ENCODE data around the gene EML4.
A peak's percentile ranks its signal among the peaks of the same experiment; 100 is the strongest.

The EML4 gene

DNA sequence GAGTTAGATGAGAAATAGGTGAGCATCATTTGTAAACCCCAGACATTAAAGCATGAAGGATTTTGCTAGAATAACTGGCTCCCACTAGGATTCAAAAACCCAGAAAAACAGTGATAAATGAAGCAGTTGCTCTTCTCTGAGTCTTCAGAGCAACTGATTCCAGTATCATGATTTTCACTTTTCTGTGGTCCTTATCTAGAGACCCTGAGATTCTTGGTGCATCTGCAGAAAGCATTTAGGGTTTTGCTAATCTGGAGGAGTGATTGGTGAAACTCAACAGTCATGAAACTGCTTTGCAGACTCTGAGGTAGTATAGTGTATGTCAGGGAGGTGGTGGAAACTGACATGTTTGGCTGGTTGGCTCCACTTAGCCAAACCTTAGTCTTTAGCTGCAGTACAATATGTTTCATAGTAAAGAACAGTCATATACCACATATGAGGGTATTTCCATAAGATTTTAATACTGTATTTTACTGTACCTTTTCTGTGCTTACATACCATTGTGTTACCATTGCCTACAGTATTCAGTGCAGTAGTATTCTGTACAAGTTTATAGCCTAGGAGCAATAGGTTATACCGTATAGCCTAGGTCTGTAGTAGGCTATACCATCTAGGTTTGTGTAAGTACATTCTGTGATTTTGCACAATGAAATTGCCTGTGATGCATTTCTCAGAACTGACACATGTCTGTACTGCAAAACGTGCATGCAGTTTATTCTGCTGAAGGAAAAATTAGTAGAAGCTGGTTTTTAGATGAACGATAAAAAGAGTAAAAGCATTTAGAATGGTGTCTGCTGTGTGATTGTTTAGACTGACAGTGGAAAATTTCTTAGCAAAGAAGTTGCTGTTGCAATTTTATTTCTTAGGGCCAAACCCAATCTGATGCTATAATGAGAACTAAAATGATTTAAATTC, 23.8 kb downstream of the EML4 start:
- Mint-ChIP-seq H3K4me1 (ENCODE audit: low read depth) (peaks cover 37% of the 10 kb centered on the region), H3K9me3 (no peaks in the 10 kb centered on the region), H3K27me3 (ENCODE audit: low read depth) (no peaks in the 10 kb centered on the region), H3K27ac (peak overlapping the region; percentile 52), H3K4me3 (no peak overlapping the region), H3K36me3 (ENCODE audit: low read depth) (peaks cover 12% of the 10 kb centered on the region)

DNA sequence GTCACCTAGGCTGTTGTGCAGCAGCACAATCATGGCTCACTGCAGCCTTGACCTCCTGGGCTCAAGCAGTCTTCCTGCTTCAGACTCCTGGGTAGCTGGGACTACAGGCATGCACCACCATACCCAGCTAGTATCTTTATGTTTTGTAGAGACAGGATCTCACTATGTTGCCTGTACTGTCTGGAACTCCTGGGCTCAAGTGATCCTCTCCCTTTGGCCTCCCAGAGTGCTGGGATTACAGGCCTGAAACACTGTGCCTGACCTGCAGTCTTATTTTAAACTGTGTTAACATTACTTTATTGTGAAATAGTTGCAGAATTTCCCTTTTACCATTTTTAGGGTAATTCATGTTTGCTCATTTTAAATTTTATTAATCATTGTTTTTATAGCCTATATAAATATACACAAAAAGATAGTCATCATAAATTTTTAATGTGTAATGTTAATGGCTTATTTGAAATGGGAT, 24.6 kb downstream of the EML4 start:
- H3K27me3 Mint-ChIP-seq (ENCODE audit: low read depth): no peaks in the 10 kb centered on the region
- peaks cover 45% of the 10 kb centered on the region for H3K4me1 Mint-ChIP-seq (ENCODE audit: low read depth)
- no peaks in the 10 kb centered on the region for H3K9me3 Mint-ChIP-seq
- H3K27ac Mint-ChIP-seq: peak overlapping the region; percentile 31
- no peak overlapping the region for H3K4me3 Mint-ChIP-seq
- peaks cover 18% of the 10 kb centered on the region for H3K36me3 Mint-ChIP-seq (ENCODE audit: low read depth)

- Mint-ChIP-seq H3K36me3 (ENCODE audit: low read depth) (peaks cover 24% of the 10 kb centered on the region), H3K27me3 (ENCODE audit: low read depth) (no peaks in the 10 kb centered on the region), H3K27ac (no peak overlapping the region), H3K4me3 (no peak overlapping the region), H3K4me1 (ENCODE audit: low read depth) (peaks cover 52% of the 10 kb centered on the region), H3K9me3 (no peaks in the 10 kb centered on the region)
Measured at GRCh38 chr2:42194428-42194827, 25.3 kb downstream of the EML4 start.

DNA sequence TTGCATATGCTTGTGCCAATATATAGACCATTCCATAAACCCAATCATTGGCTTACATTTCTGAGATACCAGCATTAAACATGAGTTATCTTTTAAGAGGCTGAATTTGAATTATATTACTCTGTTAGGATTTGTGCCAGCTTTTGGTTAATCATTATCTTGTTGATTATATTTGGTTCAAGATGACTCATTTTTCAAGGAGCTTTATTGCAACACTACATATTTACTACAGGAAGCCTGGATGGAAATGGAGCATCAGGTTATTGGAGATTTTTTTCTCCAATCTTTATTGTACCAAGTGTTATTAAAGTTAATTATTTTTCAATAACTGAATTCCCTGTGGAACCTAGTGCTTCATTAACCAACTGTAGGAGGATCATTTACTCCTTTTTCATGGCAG, 26.4 kb downstream of the EML4 start:
- Mint-ChIP-seq H3K4me3 (no peak overlapping the region), H3K4me1 (ENCODE audit: low read depth) (peaks cover 52% of the 10 kb centered on the region), H3K27ac (no peak overlapping the region), H3K27me3 (ENCODE audit: low read depth) (no peaks in the 10 kb centered on the region), H3K36me3 (ENCODE audit: low read depth) (peaks cover 22% of the 10 kb centered on the region), H3K9me3 (no peaks in the 10 kb centered on the region)

DNA sequence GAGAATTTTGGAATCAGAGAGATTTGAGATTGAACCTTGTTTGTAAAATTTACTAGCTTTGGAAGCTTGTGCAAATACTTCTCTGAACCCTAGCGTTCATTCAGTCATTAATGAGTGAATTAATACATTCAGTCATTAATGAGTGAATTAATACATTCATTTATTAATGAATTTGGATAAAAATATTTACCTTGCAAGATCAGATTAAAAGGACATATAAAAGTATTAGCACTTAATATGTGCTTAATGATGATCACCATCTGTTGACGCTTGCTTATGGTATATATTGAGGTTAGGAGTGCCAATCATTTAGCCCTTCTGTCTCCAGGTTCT, 26.9 kb downstream of the EML4 start:
- H3K27ac Mint-ChIP-seq: no peak overlapping the region
- H3K4me3 Mint-ChIP-seq: no peak overlapping the region
- no peaks in the 10 kb centered on the region for H3K27me3 Mint-ChIP-seq (ENCODE audit: low read depth)
- peaks cover 54% of the 10 kb centered on the region for H3K4me1 Mint-ChIP-seq (ENCODE audit: low read depth)
- peaks cover 22% of the 10 kb centered on the region for H3K36me3 Mint-ChIP-seq (ENCODE audit: low read depth)
- H3K9me3 Mint-ChIP-seq: no peaks in the 10 kb centered on the region

GRCh38 chr2:42196403-42197267, 27.5 kb downstream of the EML4 start:
- Mint-ChIP-seq H3K9me3 (no peaks in the 10 kb centered on the region), H3K4me3 (no peak overlapping the region), H3K4me1 (ENCODE audit: low read depth) (peaks cover 50% of the 10 kb centered on the region), H3K27me3 (ENCODE audit: low read depth) (no peaks in the 10 kb centered on the region), H3K27ac (no peak overlapping the region), H3K36me3 (ENCODE audit: low read depth) (peaks cover 22% of the 10 kb centered on the region)

GRCh38 chr2:42197792-42198191, 28.6 kb downstream of the EML4 start:
- peaks cover 49% of the 10 kb centered on the region for H3K4me1 Mint-ChIP-seq (ENCODE audit: low read depth)
- peak overlapping the region; percentile 17 for H3K27ac Mint-ChIP-seq

GRCh38 chr2:42198466-42198865, 29.3 kb downstream of the EML4 start:
- no peaks in the 10 kb centered on the region for H3K27me3 Mint-ChIP-seq (ENCODE audit: low read depth)
- H3K36me3 Mint-ChIP-seq (ENCODE audit: low read depth): peaks cover 18% of the 10 kb centered on the region
- H3K4me1 Mint-ChIP-seq (ENCODE audit: low read depth): peaks cover 44% of the 10 kb centered on the region
- no peaks in the 10 kb centered on the region for H3K9me3 Mint-ChIP-seq
- no peak overlapping the region for H3K4me3 Mint-ChIP-seq
- H3K27ac Mint-ChIP-seq: peak overlapping the region; percentile 10

More at GRCh38 chr2:42197792-42198191, 28.6 kb downstream of the EML4 start:
- Mint-ChIP-seq H3K36me3 (ENCODE audit: low read depth) (peaks cover 18% of the 10 kb centered on the region), H3K27me3 (ENCODE audit: low read depth) (no peaks in the 10 kb centered on the region), H3K9me3 (no peaks in the 10 kb centered on the region), H3K4me3 (no peak overlapping the region)

- peaks cover 18% of the 10 kb centered on the region for H3K36me3 Mint-ChIP-seq (ENCODE audit: low read depth)
- H3K4me3 Mint-ChIP-seq: no peak overlapping the region
- H3K27ac Mint-ChIP-seq: no peak overlapping the region
- H3K27me3 Mint-ChIP-seq (ENCODE audit: low read depth): no peaks in the 10 kb centered on the region
- H3K4me1 Mint-ChIP-seq (ENCODE audit: low read depth): peaks cover 40% of the 10 kb centered on the region
- H3K9me3 Mint-ChIP-seq: no peaks in the 10 kb centered on the region
Measured at GRCh38 chr2:42199002-42199401, 29.8 kb downstream of the EML4 start.

DNA sequence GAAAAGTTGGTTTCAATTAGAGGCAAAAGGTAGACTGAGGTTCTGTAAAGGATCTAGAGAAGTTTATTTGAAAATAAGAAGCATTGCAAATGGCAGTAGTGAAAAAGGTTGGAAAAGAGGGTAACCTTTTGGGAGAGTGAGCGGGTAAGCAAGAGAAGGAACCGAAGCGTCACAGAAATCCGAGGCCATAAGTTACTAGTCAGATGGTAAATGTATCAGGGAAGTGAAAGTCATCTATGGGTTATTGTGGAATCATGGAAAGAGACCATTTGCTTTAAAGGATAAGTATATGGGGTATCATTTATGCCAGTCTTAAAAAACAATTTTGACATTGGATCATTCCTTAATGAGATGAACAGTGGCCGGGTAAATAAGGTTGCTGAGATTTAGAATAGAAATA, 30.5 kb downstream of the EML4 start:
- no peaks in the 10 kb centered on the region for H3K9me3 Mint-ChIP-seq
- H3K27me3 Mint-ChIP-seq (ENCODE audit: low read depth): no peaks in the 10 kb centered on the region
- H3K36me3 Mint-ChIP-seq (ENCODE audit: low read depth): peaks cover 18% of the 10 kb centered on the region
- H3K4me3 Mint-ChIP-seq: no peak overlapping the region
- no peak overlapping the region for H3K27ac Mint-ChIP-seq
- peaks cover 38% of the 10 kb centered on the region for H3K4me1 Mint-ChIP-seq (ENCODE audit: low read depth)

- H3K27ac Mint-ChIP-seq: no peak overlapping the region
- H3K4me1 Mint-ChIP-seq (ENCODE audit: low read depth): peaks cover 43% of the 10 kb centered on the region
- H3K36me3 Mint-ChIP-seq (ENCODE audit: low read depth): peaks cover 18% of the 10 kb centered on the region
- no peaks in the 10 kb centered on the region for H3K9me3 Mint-ChIP-seq
- H3K27me3 Mint-ChIP-seq (ENCODE audit: low read depth): no peaks in the 10 kb centered on the region
- no peak overlapping the region for H3K4me3 Mint-ChIP-seq
Measured at GRCh38 chr2:42200926-42201855, 32.0 kb downstream of the EML4 start.

- Mint-ChIP-seq H3K36me3 (ENCODE audit: low read depth) (peaks cover 15% of the 10 kb centered on the region), H3K4me3 (no peak overlapping the region), H3K9me3 (no peaks in the 10 kb centered on the region), H3K27me3 (ENCODE audit: low read depth) (no peaks in the 10 kb centered on the region), H3K27ac (no peak overlapping the region), H3K4me1 (ENCODE audit: low read depth) (peaks cover 35% of the 10 kb centered on the region)
Measured at GRCh38 chr2:42202634-42203008, 33.5 kb downstream of the EML4 start.

- Mint-ChIP-seq H3K27ac (no peak overlapping the region), H3K4me1 (ENCODE audit: low read depth) (peaks cover 24% of the 10 kb centered on the region), H3K27me3 (ENCODE audit: low read depth) (no peaks in the 10 kb centered on the region)
Measured at GRCh38 chr2:42203792-42204191, 34.6 kb downstream of the EML4 start.

DNA sequence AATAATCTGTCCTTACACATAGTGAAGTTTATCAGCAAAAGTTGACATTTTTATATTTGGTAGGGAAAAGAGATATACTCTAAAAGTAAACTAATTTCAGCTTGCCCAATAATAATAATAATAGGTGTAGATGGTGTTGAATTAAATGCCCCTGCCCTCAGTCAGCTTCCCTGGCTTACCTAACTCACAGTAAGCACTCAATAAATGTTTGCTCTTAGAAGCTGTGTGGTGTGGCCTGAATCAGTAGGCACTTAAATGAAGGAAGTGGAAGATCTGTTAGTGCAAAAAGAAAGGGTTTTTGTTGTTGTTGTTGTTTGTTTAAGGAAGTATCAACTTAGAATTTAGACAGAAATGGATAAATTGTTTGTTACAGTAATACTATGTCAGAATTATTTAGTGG, 36.2 kb downstream of the EML4 start:
- H3K36me3 Mint-ChIP-seq (ENCODE audit: low read depth): peaks cover 4% of the 10 kb centered on the region
- no peak overlapping the region for H3K4me3 Mint-ChIP-seq
- no peaks in the 10 kb centered on the region for H3K27me3 Mint-ChIP-seq (ENCODE audit: low read depth)
- no peaks in the 10 kb centered on the region for H3K9me3 Mint-ChIP-seq
- H3K4me1 Mint-ChIP-seq (ENCODE audit: low read depth): peaks cover 19% of the 10 kb centered on the region
- no peak overlapping the region for H3K27ac Mint-ChIP-seq

More at GRCh38 chr2:42203792-42204191, 34.6 kb downstream of the EML4 start:
- Mint-ChIP-seq H3K4me3 (no peak overlapping the region), H3K36me3 (ENCODE audit: low read depth) (peaks cover 7% of the 10 kb centered on the region), H3K9me3 (no peaks in the 10 kb centered on the region)
